ENCODE data around the gene CALD1.

The CALD1 gene, protein sequence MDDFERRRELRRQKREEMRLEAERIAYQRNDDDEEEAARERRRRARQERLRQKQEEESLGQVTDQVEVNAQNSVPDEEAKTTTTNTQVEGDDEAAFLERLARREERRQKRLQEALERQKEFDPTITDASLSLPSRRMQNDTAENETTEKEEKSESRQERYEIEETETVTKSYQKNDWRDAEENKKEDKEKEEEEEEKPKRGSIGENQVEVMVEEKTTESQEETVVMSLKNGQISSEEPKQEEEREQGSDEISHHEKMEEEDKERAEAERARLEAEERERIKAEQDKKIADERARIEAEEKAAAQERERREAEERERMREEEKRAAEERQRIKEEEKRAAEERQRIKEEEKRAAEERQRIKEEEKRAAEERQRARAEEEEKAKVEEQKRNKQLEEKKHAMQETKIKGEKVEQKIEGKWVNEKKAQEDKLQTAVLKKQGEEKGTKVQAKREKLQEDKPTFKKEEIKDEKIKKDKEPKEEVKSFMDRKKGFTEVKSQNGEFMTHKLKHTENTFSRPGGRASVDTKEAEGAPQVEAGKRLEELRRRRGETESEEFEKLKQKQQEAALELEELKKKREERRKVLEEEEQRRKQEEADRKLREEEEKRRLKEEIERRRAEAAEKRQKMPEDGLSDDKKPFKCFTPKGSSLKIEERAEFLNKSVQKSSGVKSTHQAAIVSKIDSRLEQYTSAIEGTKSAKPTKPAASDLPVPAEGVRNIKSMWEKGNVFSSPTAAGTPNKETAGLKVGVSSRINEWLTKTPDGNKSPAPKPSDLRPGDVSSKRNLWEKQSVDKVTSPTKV

GRCh38 chr7:134778941-134779740 is at the start of gene CALD1:
TSS of gene CALD1 (plus strand) at chr7:134779634. CDS start at chr7:134867734, 88,100 bp downstream.
- DNase-seq (ENCODE audit: extremely low read depth in 1 of 2, low read depth in 1 of 2): no peak

- DNase-seq (ENCODE audit: extremely low read depth in 1 of 2, low read depth in 1 of 2): no peak
Observed at GRCh38 chr7:134729895-134730294, 49.5 kb upstream of the CALD1 start.

GRCh38 chr7:134730411-134730829 is 49.0 kb upstream of the CALD1 start:
- no peak for DNase-seq (ENCODE audit: extremely low read depth in 1 of 2, low read depth in 1 of 2)

DNA sequence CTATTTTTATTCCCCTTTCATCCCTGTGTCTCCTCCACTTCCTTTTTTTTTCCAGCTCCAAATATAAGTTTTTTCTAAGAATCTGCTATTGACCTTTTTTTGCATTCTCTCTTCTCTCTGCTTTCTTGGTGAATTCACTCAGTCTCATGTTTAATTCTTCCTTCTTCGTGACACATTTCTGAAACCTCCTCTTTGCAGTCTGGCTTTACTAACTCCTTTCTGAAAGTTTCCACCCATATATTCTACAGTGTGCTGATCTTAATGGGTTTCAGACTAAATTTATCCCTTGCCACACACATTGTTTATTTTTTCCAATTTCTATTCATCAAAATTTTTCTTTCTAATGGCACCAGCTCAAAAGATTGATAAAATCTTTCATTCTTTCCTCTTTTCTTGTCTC is 47.8 kb upstream of the CALD1 start:
- DNase-seq (ENCODE audit: extremely low read depth in 1 of 2, low read depth in 1 of 2): no peak

GRCh38 chr7:134732728-134733127 is 46.7 kb upstream of the CALD1 start:
- no peak for DNase-seq (ENCODE audit: extremely low read depth in 1 of 2, low read depth in 1 of 2)

DNA sequence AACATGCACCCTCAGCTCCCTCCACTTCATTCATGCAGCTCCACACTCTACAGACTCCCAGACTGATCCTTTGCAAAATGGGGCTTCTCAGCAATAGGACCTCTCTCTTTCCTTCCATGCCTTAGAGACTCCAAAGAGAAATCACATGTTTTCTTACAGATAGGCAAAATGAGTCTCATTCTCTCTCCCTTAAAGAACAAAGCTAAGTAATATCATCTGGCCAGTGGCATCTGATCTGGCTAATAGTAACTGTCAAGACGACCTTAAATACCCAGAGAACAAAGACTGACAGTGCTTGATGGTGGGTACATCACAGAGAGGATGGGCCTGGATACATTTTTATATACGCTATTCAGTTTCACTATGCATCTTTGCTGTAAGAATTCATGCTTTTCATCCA is 43.1 kb upstream of the CALD1 start:
- DNase-seq (ENCODE audit: extremely low read depth in 1 of 2, low read depth in 1 of 2): no peak

DNA sequence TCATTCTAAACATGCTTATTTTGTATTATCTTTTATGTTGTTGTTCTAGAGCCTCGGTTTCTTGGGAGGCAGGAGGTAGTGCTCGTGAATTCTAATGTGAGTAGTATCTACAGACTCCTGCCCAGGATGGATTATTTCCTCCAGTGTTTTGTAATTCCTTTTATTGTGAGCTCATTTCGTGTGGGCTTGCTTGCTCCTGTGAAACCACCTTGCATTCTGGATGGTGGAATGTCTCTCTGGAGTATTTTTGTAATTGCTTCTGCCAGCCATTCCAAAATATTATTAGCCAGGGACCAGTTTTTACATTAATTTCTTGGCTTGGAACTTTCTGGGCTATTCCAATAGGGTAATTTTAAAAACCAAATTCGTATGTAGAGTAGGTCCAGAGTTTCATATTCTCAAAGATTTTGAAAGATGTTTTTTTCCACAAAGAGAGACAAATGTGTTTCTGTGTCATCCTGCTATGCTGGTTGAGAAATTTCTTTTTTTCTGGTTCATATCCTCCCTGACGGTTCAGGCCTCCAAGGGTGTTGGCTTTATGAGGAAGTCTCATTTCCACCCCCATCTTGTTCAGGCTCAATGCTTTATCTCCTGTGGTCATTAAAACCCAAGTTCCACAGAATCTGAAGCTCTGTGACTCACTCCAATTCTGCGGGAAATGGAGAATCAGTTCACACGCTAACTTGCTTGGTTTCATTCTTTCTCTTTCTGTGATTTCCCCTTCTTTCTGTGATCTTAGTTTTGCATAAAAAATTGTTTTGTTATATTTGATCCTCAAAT is 41.7 kb upstream of the CALD1 start:
- DNase-seq (ENCODE audit: extremely low read depth in 1 of 2, low read depth in 1 of 2): no peak

GRCh38 chr7:134739362-134739761 is 40.1 kb upstream of the CALD1 start:
- DNase-seq (ENCODE audit: extremely low read depth in 1 of 2, low read depth in 1 of 2): no peak

- DNase-seq (ENCODE audit: extremely low read depth in 1 of 2, low read depth in 1 of 2): no peak
Observed at GRCh38 chr7:134740376-134740775, 39.1 kb upstream of the CALD1 start.

GRCh38 chr7:134741907-134742635 is 37.4 kb upstream of the CALD1 start:
- no peak for DNase-seq (ENCODE audit: extremely low read depth in 1 of 2, low read depth in 1 of 2)

- DNase-seq (ENCODE audit: extremely low read depth in 1 of 2, low read depth in 1 of 2): no peak
Observed at GRCh38 chr7:134742688-134743350, 36.6 kb upstream of the CALD1 start.

- DNase-seq (ENCODE audit: extremely low read depth in 1 of 2, low read depth in 1 of 2): no peak
Observed at GRCh38 chr7:134744569-134744968, 34.9 kb upstream of the CALD1 start.

GRCh38 chr7:134747326-134747725 is 32.1 kb upstream of the CALD1 start:
- no peak for DNase-seq (ENCODE audit: extremely low read depth in 1 of 2, low read depth in 1 of 2)

- DNase-seq (ENCODE audit: extremely low read depth in 1 of 2, low read depth in 1 of 2): peak; percentile 12 to 43
Observed at GRCh38 chr7:134750083-134751062, 29.1 kb upstream of the CALD1 start.

DNA sequence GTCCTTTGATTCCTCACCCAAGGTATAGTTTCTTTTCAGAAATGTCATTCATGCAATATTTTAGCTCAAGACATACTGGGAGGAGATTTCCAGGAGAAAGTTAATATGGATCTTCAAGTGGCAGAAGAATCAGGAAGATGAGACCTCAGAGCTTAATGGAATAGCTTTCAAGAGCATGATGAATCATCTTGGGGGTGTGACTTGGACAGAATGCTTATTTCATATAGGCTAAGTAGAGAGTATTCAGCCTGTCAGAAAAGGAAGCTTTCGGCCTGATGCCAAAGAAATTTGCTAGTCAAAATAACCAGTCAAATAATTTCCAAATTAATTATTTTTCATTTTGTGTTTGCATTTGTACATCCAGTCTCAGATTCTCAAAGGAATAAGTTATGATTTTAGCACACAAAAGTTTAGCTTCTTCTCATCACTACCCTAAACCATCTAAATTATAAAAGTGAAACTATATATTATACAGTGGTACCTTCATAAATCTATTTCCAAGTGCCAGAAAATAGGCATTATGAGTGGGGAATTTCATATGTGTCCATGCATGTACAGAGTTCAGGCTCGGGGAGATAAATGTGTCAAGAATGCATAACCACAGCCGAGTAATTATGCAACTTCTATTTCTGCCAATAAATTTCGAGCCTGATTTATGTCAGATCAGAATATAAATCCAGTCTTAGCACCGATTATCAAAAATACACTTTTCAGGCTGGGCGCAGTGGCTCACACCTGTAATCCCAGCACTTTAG is 27.3 kb upstream of the CALD1 start:
- DNase-seq (ENCODE audit: extremely low read depth in 1 of 2, low read depth in 1 of 2): no peak

DNA sequence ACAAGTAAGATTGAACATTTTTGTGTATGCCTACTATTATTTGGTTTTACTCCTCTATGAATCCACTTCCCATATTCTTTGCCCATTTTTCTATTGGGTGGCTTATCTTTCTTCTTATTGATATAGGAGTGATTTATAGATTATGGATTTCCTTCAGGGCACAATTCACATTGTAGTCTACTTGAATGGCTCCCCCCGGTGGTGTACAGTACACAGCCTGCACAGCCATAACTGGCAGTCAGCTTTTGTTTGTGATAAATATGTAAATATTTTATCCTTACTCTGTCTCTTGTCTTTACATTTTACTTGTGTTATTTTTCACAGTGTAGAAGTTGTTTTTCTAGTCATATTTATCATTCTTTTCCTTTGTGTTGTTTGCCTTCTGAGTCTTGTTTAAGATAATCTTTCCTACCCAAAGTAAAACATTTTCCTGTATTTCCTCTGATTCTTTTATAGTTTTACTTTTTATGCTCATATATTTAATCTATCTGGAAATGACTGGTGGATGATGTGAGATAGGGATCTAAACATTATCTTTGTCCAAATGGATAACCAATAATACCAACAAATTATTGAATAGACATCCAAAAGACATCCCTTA is 23.9 kb upstream of the CALD1 start:
- peak in 1 of 2 donors; percentile 8 for DNase-seq (ENCODE audit: extremely low read depth in 1 of 2, low read depth in 1 of 2)

- no peak for DNase-seq (ENCODE audit: extremely low read depth in 1 of 2, low read depth in 1 of 2)
Observed at GRCh38 chr7:134757938-134758337, 21.5 kb upstream of the CALD1 start.
